Psoas muscle (tissue), 8 donors: ENCODE measurements around the gene NUP85. TPM values are rescaled to one million over a fixed set of nuclear protein-coding genes. Genes with fewer than 3 reads are reported as not detected.

Experiments used
- ATAC-seq, 4 donors: fragments of 200-7000 bp; cut with Tn5 transposase; one replicate each; pipeline ENCODE4 v1.9.1; 2020; ENCODE audit warnings: moderate library complexity in 3 of 4, mild to moderate bottlenecking in 2 of 4
- DNase-seq, 2 donors: peaks; one replicate each; pipeline ENCODE4 v3.0.0-alpha.2; 2020
- H3K27ac ChIP-seq: fragments of 200-600 bp; one replicate; pipeline ENCODE4 v1.8.0; 2022
- H3K27me3 ChIP-seq, 3 donors: fragments of 200-600 bp in 1 of 3; one replicate each; pipeline versions ENCODE4 v1.6.1 to v1.8.0; 2013 to 2022; ENCODE audit warnings: low read length in 2 of 3, mild to moderate bottlenecking in 2 of 3, moderate library complexity in 1 of 3; ENCODE audit not compliant: insufficient read depth in 3 of 3
- H3K36me3 ChIP-seq, 2 donors: fragments of 200-600 bp in 1 of 2; one replicate each; pipeline versions ENCODE4 v1.6.1 to v1.8.0; 2013 to 2022; ENCODE audit warnings: low read depth in 1 of 2, mild to moderate bottlenecking in 1 of 2, moderate library complexity in 1 of 2; ENCODE audit not compliant: insufficient read depth in 1 of 2
- H3K4me1 ChIP-seq: fragments of 200-600 bp; one replicate; pipeline ENCODE4 v1.8.0; 2022
- H3K4me3 ChIP-seq: fragments of 200-600 bp; one replicate; pipeline ENCODE4 v1.8.0; 2022; ENCODE audit warnings: mild to moderate bottlenecking
- H3K9me3 ChIP-seq: fragments of 200-600 bp; one replicate; pipeline ENCODE4 v1.8.0; 2022
- WGBS, 3 donors: extraction: QIAGEN DNeasy Blood & Tissue Kit; methylation state at CpG; one replicate each; pipeline versions ENCODE4 v1.1.6 to v1.1.7; 2013; 5-methylcytosine and 5-hydroxymethylcytosine counted together
- intact Hi-C, 2 donors: fragments of 100-400 bp; cut with DNase I; formaldehyde crosslinking; loops; one replicate each; pipeline versions ENCODE4 v1.11.0 to v1.14.2; 2022
- polyA plus RNA-seq, 3 donors: library from polyadenylated mRNA; stranded (reverse); fragments of 200-250 nt; gene quantifications; one replicate each; pipeline ENCODE4 v1.2.3, GENCODE V29; 2013
- total RNA-seq, 4 donors: library from RNA; stranded (reverse); fragmentation: NEBNext Ultra II Directional in 2 of 4; extraction: Animal tissue kit (Norgen Biotek cat#: 25700) in 2 of 4; gene quantifications; one replicate each; pipeline versions ENCODE4 v1.2.1 to v1.2.4, GENCODE V29; 2021 to 2023
- TF ChIP-seq, protein P1 (sequence below): fragments of 200-600 bp; IDR thresholded peaks from one replicate; pipeline ENCODE4 v1.8.0; 2022; ENCODE audit warnings: antibody characterized with exemption
- donor health status: healthy with polysubstance abuse.
- donor health status: DM: no; HTN: no; CAD: no; lungs with moderate emphysema.
- donor health status: Bipolar disorder and iron deficiency.
- donor health status: healthy.
- donor health status: DM: yes; HTN: yes; CAD: no.
- donor health status: DM: no; HTN: no; CAD: no.
- donor health status: DM: no; HTN: no; CAD: no.
- donor health status: DM: yes; HTN: yes; CAD: no.

The NUP85 gene
- total and polyA plus RNA-seq, 7 donors = 15.1 to 32.9 (median 21.3) TPM

DNA sequence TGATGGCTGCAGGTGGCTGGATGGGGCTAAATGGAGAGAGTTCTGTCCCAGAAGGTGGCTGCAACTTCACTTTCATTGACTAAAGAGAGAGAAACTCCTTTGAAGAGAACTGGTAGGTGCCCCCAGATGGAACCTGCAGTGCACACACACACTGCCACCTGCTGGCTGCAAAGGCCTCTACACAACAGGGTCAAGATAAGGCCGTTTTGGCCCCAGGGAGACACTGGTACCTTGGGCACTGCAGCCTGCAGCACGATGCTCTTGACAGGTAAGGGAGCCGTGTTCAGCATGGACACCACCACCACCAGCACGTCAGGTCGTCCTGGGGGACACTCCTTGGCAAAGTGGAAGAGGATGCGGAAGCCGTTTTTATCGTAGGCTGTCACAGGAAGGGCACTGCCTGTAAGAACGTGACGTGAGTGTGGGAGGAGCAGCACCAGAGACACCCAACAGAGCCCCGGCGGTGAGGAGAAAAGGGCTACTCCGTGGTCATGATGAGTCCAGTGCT lies 33.3 kb downstream of the NUP85 start:
- 47 to 54% (median 49%) methylated on average over 13 of the region's 13 CpGs for WGBS, 3 donors
- H3K9me3 ChIP-seq = no peaks in the 10 kb centered on the region
- no peak overlapping the region for H3K4me3 ChIP-seq
- no peaks in the 10 kb centered on the region for H3K27me3 ChIP-seq
- peaks cover 8% of the 10 kb centered on the region for H3K4me1 ChIP-seq
- H3K27ac ChIP-seq = no peak overlapping the region
- DNase-seq (peak; percentile 54 to 81), ATAC-seq (peak; percentile 35 to 51 (median 40))
- TF ChIP-seq, protein P1, sequence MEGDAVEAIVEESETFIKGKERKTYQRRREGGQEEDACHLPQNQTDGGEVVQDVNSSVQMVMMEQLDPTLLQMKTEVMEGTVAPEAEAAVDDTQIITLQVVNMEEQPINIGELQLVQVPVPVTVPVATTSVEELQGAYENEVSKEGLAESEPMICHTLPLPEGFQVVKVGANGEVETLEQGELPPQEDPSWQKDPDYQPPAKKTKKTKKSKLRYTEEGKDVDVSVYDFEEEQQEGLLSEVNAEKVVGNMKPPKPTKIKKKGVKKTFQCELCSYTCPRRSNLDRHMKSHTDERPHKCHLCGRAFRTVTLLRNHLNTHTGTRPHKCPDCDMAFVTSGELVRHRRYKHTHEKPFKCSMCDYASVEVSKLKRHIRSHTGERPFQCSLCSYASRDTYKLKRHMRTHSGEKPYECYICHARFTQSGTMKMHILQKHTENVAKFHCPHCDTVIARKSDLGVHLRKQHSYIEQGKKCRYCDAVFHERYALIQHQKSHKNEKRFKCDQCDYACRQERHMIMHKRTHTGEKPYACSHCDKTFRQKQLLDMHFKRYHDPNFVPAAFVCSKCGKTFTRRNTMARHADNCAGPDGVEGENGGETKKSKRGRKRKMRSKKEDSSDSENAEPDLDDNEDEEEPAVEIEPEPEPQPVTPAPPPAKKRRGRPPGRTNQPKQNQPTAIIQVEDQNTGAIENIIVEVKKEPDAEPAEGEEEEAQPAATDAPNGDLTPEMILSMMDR = peak; percentile 72
- intact Hi-C loops = no loop called here
- peaks cover 6 to 100% of the 10 kb centered on the region in 2 donors for H3K36me3 ChIP-seq

DNA sequence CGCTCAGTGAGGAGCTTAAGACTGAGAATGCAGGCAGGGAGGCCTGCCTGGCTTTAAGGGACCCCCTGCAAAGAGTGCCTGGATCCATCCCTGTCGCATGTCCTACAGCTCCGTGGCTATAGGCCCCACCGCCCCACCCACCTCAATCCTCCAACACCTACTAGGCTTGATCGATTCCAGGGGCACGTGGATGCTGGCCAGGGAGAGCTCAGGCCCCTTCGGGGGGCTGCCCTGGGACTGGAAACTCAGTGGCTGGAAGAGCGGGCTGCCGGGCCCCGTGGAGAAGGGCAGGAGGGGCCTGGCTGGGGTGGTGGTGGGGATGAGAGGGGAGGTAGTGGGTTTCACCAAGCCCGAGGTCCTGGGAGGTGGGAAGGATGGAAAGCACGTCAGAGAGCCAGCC lies 33.7 kb downstream of the NUP85 start:
- no peak for ATAC-seq
- Histone ChIP-seq H3K27ac (no peak overlapping the region), H3K9me3 (no peaks in the 10 kb centered on the region), H3K36me3 (peaks cover 6 to 100% of the 10 kb centered on the region in 2 donors), H3K4me3 (no peak overlapping the region), H3K4me1 (peaks cover 8% of the 10 kb centered on the region), H3K27me3 (no peaks in the 10 kb centered on the region)
- 79 to 85% (median 80%) methylated on average over 10 to 12 of the region's 12 CpGs for WGBS, 3 donors
- no peak for DNase-seq
- TF ChIP-seq, protein P1 = no peak
- intact Hi-C loops = no loop called here

- WGBS, 3 donors = 85 to 86% (median 86%) methylated on average over 23 of the region's 23 CpGs
- Histone ChIP-seq H3K4me1 (peaks cover 8% of the 10 kb centered on the region), H3K4me3 (no peak overlapping the region), H3K27ac (no peak overlapping the region), H3K27me3 (no peaks in the 10 kb centered on the region), H3K9me3 (no peaks in the 10 kb centered on the region), H3K36me3 (peaks cover 3 to 100% of the 10 kb centered on the region in 2 donors)
- intact Hi-C loops = no loop called here
- DNase-seq (no peak), ATAC-seq (no peak)
- TF ChIP-seq, protein P1 = no peak
Measured at GRCh38 chr17:75239778-75240393, 34.4 kb downstream of the NUP85 start.

DNA sequence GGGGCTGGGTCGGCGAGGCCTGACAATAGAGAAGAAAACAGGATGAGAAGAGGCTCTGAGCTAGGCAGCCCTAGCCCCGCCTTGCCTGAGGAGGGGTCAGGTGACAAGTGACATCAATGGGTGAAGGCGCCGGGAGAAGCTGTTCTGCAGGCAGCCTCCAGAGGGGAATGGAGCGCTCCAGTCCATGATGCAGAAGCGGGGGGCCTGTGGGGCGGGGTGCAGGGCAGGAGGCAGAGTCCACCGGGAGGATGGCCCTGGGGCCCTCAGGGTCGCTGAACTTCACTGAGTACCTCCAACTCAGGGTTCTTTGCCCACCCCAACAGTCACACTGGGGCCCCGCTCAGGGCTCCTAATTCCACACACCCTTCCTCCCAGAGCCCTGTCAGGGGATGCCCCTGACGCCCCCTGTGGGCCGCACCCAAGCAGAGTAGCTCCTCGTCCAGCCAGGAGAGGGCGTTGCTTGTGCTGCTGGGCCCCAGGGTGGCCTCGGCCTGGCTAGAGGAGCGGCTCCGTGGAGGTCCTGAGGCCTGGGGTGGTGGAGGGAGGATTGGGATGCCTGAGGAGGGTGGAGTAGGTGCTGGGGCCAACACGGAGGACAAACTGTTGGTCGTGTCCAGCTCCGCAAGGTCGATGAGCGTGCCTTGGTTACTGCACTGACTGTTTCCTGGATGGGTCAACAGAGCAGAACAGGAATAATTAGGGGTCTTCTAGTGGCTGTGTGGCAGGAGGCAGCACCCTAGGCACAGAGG lies 35.1 kb downstream of the NUP85 start:
- WGBS, 3 donors = 63 to 65% (median 63%) methylated on average over 22 to 23 of the region's 23 CpGs
- H3K27me3 ChIP-seq = no peaks in the 10 kb centered on the region
- intact Hi-C loops = no loop called here
- peaks cover 8% of the 10 kb centered on the region for H3K4me1 ChIP-seq
- TF ChIP-seq, protein P1 = peak; percentile 32
- H3K4me3 ChIP-seq = no peak overlapping the region
- DNase-seq (peak; percentile 53 to 58), ATAC-seq (peak in 2 of 4 donors; percentile 16 to 24)
- H3K9me3 ChIP-seq = no peaks in the 10 kb centered on the region
- peaks cover 3 to 100% of the 10 kb centered on the region in 2 donors for H3K36me3 ChIP-seq
- H3K27ac ChIP-seq = no peak overlapping the region
